Keratinocyte (primary cell): ENCODE results near the gene ZNF43.
"Not testable (repeated sequence)": the region's sequence is repeated elsewhere in the genome, so short reads cannot be mapped to it uniquely, and the experiment has no call there.

Experiments
- CTCF ChIP-seq, 3 experiments: IDR thresholded peaks in 1 of 3; conservative IDR thresholded peaks in 1 of 3; optimal IDR thresholded peaks in 1 of 3; 2 replicates in 2 of 3; 3 replicates in 1 of 3; pipeline versions ENCODE3 to v1.5.1; 2011; ENCODE audit warnings: low read length in 3 of 3, mild to moderate bottlenecking in 3 of 3, moderate library complexity in 2 of 3, control low read depth in 1 of 3, inconsistent platforms in 1 of 3; ENCODE audit not compliant: insufficient read depth in 2 of 3; ENCODE audit errors: extremely low read depth in 1 of 3
- EZH2 ChIP-seq: IDR thresholded peaks from one replicate; pipeline ENCODE4 v1.6.1; 2012; ENCODE audit warnings: inconsistent platforms, mild to moderate bottlenecking, low read length, moderate library complexity

GRCh38 chr19:21761547-21761946 is 74.4 kb downstream of the ZNF43 start:
- TF ChIP-seq EZH2; CTCF (optimal IDR thresholded peaks at IDR 0.05 in 1 of 3, IDR thresholded peaks at IDR 0.05 in 1 of 3, conservative IDR thresholded peaks at IDR 0.05 in 1 of 3; ENCODE audit: extremely low read depth in 1 of 3, insufficient read depth in 2 of 3, low read length in 3 of 3): not testable (repeated sequence)
